Fibroblast of skin of left biceps (primary cell): Measurements from ENCODE around the gene HOXA7.

Experiments used
- DNase-seq, 2 experiments: peaks; one replicate each; pipeline ENCODE4 v3.0.0-alpha.2; 2013; ENCODE audit warnings: low read depth in 2 of 2

The HOXA7 gene

DNA sequence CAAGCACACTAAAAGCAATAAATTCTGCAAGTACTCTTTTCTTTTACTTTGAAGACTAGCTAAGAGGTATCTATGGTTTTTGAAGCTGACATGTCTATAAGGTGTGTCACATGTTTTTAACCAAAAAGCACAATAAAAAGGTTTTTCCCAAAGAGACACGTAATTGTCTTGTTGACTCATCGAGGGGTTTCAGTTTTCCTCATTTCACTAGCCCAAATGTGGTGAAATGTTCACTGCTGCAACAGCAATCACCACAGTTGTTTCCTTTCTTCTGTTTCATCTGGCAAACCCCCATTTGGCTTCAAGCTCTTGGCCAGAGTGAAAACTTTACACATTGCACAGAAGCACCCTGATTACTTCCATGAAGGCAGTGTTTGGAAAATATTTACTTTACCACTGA is 22.1 kb downstream of the HOXA7 start:
- peak in 1 of 2 experiments; percentile 68 for DNase-seq

DNA sequence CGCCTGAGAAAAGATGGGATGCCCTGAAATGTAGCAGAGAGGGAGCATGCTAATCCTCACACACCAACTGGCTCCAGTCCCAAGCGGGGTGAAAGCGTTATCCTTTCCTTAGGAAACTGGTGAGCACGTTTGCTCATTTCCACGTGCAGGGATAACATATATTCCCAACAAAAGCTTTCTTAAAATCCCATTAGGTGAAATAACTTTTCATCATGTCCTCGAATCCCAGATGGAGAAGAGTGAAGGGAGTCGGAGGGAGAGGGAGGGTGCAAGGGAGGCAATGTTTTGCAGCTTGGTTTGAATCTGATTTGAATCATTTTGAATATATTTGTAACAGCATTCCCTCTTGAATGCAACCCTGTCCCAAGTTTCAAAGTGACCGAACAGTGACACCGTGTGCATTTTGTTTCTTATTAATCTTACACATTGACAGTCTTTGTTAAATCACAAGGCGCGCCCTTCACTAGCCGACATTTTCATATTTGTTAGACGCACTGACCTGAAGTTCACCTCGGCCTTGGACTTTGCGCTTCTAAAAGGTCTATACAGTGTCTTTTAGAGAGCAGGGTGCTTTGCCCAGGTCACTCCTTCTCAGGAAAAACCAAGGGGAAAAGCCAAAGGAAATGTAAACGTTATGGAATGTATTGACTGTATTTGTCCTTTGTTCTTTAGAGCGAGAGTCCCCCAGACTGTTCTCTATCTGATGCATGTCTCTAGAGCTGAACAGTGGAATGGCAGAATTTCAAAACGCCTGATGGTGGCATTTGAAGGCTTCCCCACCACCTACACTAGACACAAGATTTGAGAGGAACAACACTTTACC is 22.9 kb downstream of the HOXA7 start:
- DNase-seq, result no peak

DNA sequence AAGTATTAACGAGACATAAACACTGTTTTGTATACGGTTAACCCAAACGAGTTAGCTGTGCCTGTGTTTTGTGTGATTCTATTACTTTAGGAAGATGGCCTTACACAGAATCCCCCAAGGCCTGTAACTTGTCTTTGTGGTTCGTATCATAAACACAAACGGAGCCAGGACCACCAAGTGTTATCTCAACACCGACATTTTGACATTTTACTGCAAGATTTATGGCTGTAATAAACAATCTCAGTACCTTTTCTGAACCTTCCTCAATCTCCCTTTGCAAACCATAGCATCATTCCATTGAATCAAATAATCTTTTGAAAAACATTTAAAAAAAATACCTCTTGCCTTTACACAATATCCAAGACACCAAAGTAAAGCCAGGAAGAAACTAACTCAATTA is 23.5 kb downstream of the HOXA7 start:
- DNase-seq, result no peak

DNA sequence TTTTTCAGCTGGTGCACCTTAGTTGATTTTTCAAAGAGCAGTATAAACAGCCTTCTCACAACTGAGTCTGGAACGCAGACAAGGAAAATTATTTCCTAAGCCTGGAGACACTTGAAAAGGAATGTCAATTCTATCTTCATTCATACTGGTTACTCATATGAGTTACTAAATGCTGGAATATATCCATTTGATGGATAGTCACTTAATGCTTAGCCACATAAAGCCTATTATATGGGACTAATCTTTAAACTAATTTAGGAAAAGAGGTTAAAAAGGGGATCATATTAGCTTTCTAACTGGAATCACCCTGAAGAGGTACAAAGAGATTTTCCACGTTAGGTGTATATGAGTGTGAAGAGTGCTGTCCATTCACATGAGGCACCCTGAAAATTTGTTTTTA is 24.3 kb downstream of the HOXA7 start:
- DNase-seq, result no peak

DNA sequence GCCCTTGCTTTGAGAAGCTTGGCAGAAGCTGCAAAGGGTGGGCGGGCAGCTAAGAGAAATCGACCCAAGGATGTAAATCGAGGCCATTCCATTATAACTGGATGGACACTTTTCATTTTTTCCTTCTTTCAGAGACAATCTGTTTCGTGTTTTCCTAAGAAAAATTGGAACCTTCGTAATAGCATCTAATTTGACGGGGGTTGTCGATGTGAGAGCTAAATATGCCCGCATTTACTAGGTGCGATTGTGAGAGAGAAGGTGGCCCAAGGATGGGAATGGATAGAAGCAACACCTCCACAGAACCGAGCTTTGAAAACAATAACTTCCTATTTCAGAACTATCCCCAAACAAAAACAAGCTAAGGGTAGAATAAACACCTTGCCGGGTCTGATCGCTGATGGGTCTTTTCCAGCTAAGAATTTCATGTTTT is 25.1 kb downstream of the HOXA7 start:
- no peak for DNase-seq

DNA sequence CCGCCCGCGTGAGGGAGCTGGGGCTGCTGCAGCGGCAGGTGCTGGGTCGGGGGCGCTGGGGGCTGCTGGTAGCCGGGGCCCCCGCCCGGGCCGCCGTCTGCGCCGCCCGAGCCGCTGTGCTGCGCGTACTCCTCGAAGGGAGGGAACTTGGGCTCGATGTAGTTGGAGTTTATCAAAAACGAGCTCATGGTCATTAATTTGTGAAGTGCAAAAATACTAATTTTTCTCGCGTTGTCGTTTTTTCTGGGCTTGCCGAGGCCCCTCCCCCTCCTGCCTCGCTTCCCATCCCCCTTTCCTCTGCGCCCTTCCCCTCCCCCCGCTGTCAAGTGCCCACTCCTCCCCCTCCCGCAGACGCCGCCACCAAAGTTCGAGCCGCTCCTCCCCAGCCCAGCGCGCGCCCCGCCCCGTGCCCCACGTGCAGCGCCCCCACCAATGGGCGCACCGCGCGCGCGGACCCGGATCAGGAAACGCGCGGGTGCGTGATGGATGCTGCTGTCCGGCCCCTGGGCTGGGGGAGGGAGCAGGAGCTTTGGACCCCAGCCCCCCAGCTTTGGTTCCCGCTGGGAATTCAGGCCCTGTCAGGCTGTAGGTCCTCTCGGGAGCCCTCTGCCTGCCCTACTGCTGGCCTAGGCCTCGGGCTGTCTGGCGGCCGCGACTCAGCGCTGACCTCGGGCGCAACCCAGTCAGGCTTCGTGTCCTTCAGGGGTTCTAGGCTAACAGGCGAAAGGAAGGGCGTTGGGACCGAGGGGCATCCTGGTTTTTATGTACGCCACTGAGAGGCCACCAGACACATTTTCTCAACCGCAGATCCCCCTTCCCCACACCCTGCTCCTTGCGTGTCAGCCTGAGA is 25.7 kb downstream of the HOXA7 start, which contains the start of gene HOXA4:
HOXA4 (minus strand) TSS at position 218 of the 850 bp plus-strand sequence; CDS start at position 194, 24 bp downstream.
- peak; percentile 68 to 72 for DNase-seq

DNA sequence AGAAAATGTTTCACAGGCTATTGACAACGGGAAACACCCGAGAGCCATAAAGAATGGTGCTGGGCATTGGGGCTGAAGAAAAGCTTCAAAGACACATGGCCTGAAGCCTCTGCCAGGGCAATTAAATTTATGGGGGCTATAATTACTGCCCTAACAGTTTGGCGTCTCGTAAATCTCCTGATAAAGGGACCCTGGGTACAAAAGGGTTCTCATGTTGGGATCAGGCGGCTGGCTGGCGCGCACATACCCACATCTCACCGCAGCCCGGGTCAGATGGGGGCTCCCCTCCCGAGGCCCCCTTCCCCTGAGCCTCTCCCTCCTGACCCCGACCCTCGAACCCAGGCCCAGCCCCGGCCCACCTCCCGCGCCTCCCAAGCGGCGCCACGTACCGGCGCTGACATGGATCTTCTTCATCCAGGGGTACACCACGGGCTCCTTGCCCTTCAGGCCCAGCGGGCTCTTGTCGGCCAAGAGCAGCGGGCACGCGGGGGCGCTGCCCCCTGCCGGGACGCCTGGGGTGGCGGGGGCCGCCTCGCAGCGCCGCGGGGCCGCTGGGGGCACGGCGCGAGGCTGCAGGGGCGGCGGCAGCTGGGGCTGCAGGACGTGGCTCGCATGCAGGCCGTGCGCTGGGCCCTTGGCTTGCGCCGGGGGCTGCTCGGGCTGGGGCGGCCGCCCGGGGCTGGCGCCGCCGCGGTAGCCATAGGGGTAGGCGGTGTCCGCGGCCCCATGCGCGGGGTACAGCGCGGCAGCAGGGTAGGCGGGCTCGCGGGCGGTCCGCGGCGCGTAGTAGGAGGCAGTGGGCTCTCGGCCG is 26.5 kb downstream of the HOXA7 start:
- DNase-seq, result no peak

DNA sequence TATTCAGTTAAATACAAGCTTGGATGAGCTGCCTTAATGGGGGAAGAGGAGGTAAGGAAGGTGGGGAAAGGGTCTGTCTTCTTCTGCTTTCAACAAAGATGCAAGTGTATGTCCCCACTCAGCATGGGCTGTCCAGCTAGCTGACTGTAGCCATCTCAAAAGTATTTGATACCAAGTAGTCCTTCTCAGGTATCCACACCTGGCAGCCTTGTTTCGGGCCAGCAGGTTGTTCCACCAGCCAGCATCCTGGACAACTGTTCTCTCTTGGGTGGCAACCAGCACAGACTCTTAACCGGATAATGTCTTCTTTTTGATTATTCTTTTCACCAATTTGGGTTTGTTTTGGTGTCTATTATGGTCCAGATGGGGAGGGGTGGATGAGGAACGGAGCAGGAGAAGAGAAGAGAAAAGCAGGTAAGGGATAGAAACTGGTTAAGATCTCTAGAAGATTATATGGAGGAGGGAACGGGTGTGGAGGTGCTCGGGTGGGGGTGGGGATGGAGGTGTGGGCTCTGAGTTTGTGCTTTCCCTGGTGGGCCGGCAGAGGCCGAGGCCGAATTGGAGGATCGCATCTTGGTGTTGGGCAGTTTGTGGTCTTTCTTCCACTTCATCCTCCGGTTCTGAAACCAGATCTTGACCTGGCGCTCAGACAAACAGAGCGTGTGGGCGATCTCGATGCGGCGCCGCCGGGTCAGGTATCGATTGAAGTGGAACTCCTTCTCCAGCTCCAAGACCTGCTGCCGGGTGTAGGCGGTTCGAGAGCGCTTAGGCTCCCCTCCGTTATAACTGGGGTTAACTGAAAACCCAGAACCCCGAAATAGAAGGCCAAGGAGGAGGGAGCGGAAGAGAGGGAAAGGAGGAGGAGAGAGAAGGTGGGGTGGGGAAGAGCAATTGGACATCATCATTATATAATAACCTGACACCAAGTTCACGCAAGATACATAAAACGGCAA is 27.4 kb downstream of the HOXA7 start:
- DNase-seq, result no peak

DNA sequence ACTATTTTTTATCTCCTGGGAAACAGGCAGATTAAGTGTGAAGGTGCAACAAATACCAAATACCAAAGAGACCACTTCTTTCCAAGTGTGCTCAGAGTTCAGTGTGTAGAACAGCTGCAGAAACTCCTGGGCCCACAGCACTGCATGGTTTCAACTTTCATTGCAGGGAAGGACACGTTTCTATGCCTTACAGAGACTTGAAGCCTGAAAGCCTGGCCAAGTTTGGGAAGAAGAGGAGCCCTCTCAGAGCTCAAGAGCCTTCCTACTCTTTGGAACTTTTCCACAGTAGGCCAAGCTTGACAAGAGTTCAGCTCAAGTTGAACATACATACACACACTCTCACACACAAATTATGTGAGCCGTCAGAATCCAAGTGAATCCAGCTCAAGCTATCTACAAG is 28.4 kb downstream of the HOXA7 start:
- DNase-seq, result no peak

DNA sequence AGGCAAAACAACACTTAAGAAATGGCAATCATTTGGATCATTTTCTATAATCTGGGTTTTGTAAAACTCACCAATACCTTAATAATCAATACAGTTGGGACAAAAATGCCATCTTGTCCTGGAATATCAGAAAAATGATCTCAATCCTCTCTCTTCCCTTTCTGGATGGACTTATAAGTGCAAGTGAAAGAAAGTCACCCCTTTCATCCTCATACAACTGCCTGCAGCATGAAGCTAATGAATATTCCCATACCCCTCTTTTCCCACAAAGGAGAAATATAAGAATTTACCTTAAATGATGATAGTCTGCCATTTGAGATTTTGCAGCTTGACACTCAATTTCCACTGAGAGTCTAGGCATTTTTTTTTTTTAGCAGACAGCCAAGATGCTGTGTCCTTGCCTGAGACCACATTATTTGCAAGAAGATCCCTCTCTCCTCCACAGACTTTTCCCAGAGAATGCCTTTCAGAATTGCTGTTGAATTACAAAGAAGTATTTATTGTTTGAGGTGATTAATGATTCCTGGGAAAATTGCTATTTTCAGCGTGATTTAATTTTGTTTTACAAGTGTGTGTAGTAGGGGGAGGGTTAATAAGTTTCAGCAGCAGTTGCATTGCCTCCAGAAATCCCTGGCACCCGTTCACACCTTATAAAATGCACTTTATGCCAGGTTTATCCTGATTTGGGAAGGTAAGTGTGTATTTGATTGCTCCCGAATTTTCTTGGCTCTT is 29.7 kb downstream of the HOXA7 start:
- DNase-seq, result no peak

DNA sequence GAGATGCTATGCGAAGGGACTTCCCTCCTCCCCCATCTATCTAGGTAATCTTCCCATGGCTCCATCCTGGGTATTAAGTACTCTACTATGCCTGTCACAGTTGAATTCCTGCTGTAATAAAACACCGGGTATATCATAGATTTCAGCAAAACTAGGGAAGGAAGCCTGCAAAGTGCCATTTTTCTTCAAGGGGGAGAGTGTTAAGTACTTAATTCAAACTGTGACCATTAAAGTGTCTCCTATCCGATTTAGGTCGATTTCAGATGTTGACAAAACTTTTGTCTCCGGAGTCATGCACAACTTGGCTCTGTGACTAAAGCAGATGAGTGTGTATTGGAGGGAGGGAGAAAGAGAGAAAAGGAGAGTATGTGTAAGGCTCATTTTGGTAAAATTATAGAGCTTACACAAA is 30.5 kb downstream of the HOXA7 start:
- DNase-seq, result no peak

DNA sequence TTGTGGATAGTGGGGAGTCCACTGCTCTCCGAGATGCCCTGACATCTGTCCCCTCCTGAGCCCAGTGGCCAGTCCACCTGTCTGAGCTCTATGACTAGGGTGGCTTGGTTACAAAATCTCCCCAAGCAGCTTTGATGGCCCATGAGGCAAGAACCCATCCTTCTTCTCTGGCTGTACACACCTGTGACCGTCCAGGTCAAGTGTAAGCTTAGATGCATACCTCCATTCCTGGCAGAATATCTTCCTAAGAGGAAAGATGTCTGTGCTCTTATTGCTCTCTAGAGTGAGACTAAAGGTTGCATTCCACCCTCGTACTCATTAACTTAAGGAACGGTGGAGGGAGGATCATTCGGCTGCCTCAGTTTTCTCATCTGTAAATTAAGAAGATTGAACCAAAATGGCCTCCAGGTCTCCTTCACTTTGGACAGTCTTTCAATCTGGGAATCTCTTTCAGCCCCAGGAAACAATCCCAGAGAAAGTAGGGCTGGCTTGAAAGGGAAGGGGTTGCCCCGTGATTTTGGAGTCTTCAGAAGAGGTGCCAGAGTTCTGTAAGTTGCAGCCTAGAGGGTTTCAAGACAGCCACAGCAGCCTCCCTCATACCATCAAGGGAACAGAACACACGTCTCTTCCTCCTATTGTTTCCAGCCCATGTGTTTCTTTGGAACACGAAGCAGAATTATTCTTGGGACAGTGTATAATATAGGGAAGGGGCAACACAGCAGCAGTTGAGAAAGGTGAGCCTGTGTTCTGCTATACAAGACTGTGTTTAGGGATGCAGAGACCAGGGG is 31.4 kb downstream of the HOXA7 start:
- DNase-seq, result no peak

DNA sequence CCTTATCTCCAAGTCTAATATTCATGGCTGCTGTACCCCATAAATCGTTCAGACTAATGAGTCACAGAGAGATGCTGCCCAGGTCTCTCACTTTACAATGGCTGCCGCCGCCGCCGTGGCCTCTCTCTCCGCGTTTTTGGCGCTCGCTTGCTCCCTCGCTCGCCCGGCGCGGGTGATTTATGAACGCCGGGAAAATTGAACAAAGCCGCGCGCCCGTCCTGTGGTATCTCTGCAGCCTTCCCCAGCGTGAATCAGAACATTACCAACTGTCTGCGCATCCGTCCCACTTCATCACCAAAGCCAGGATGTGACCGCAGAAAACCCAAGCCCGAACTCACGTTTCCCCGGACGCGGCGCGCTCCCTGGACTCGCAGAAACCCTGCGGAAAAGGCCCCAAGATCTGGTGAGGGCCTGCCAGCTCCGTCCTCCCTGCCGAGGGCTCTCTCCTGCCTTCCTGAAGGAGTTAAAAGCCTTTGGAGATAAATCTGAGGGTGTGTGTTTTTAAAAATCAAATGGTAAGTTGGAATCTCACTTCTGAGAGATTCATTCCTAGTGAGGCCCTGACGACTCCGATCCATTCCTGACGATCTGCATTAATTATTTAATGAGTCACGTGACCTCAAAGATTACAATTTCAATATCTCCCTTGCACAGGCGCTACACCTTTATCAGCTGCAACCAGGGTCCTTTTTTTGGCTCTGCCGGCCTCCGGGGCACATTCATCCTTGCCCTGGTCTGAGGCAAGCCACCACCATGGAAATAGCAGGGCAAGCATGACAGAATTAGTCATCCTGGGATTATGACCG is 32.2 kb downstream of the HOXA7 start:
- DNase-seq, result no peak

DNA sequence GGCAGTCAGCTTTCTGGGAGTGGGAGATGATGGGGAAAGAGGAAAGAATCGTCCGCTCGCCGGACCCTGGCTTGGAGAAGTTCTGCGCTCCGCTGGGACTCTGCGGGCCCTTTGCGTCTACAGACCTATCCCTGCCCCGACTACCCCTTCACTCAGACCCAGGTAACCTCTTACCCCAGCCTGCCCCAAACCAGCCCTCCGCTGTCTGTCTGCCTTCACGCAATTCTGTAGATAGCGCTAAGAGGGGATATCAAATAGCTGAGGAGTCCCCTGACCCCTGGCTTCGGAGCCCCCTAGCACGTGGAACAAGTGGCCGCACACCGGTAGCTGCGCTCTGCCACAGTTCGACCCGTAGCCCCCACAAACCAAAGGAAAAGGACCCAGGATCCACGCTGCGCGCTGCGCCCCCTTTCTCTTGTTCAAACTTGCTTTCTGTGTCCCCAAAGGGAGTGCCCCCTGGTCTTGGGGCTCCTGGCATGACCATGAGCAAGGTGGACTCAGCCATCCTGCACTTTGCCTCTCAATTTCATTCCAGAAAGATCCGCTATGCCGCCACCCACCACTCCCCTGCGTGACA is 32.9 kb downstream of the HOXA7 start:
- DNase-seq, result no peak

DNA sequence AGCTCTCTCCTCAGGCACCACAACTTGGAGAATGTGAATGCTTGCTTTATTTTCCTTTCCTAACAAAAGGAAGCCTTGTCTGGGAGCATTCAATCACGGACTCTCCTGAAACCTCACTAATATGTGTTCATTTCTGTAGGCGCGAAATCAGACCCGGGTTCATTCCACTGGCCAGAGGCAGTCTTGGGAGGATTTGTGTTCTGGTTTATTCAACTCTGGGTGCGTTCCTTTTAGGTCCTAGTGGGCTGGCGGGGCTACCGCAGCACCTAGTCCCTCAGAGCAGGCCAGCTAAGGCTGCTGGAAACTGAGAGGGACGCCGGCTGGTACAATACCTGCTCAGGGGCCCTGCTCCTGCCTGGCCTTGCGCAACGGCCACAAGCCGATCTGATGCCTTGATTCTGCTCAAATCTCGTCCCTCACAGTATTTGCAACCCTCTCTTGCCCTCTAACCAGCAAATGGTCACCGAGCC is 33.4 kb downstream of the HOXA7 start:
- DNase-seq, result no peak

DNA sequence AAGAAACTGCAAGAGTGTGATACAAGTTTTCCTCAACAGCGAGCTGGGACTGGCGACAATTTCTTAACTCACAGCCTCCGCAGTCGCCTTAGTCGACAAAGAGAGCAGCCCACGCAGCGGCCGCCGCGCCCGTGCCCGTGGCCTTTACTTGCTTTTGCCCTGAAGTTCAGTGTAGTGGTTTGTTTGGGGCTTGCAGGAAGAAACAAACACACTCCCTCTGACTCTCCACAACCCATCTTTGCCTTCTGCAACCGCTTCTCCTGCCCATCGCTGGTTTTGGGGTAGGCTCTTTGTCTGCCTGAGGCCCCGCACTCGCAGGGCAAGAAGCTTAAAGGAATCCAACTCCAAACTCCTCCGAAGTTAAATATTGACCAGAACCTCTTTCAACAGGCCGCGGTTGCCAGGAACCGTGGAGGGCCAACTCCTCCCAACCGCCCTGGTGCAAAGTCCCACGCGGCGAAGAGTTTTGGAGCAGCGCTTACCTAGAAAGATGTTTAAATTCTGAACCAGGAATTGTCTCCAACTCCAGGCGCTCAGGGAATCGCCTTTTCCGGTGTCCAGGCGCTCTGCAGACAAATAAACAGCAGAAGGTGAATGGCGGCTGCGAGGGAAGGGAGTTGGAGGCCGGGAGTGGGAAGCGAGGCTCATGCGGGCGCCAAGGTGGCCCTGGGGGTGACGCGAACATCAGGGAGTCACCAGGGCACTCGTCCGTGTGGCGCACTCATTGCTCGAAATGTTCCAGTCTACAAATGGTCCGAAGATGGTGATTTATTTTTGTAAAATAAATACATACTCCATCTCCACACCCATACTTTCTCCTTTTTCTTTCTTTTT is 34.2 kb downstream of the HOXA7 start:
- DNase-seq, result no peak

DNA sequence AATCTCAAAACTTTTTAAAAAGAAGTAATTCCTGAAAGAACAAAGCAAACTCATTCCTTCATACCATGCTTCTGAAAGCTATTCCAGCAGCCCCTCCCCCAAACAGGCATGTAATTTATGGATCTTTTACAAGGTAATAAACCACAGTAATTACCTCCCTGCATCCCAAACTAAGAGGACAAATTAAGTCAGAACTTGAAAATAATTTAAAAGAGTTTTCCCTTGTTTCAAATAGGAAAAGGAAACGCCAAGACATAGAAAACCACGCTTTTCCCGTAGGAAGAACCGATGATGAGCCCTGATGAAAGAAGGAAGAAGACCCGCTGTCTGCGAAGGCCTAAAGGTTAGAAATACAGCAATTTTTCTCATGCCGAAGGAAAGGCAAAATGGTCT is 34.8 kb downstream of the HOXA7 start:
- no peak for DNase-seq
